Uterus (tissue), 2 donors: ENCODE data around the gene HID1.

ENCODE experiments used
- CTCF ChIP-seq, 4 experiments: fragments of 200-600 bp in 2 of 4; fragments of 450-650 bp in 2 of 4; sonication (generic) in 2 of 4; IDR thresholded peaks; one replicate each; pipeline ENCODE4 v1.5.1; 2016 to 2019; ENCODE audit warnings: antibody characterized with exemption in 4 of 4, mild to moderate bottlenecking in 2 of 4, moderate library complexity in 1 of 4
- POLR2A ChIP-seq, 2 donors: fragments of 450-650 bp; IDR thresholded peaks; one replicate each; pipeline ENCODE4 v1.6.1; 2016; ENCODE audit warnings: antibody characterized with exemption in 2 of 2, mild to moderate bottlenecking in 1 of 2, moderate library complexity in 1 of 2

GRCh38 chr17:74964988-74965622 lies 7.5 kb downstream of the HID1 start:
- no peak for TF ChIP-seq CTCF (IDR thresholded peaks at IDR 0.05)
- TF ChIP-seq POLR2A (IDR thresholded peaks at IDR 0.05), result no peak
